ENCODE data around the gene SMCO3. TPM values are rescaled to one million over a fixed set of nuclear protein-coding genes. Genes with fewer than 3 reads are reported as not detected.
A peak's percentile ranks its signal among the peaks of the same experiment; 100 is the strongest.

SMCO3 gene
- total RNA-seq, 2 donors from 2014 or later, result not detected

GRCh38 chr12:14779834-14780233, 34.1 kb downstream of the SMCO3 start:
- no peaks in the 10 kb centered on the region for H3K27me3 Mint-ChIP-seq (ENCODE audit: low read depth)
- no peak overlapping the region for H3K4me3 Mint-ChIP-seq
- no peak for DNase-seq
- H3K4me1 Mint-ChIP-seq (ENCODE audit: low read depth), result peaks cover 24% of the 10 kb centered on the region
- H3K9me3 Mint-ChIP-seq, result no peaks in the 10 kb centered on the region
- no peak for ATAC-seq (replicated peaks in 1 of 2)
- peaks cover 2 to 13% of the 10 kb centered on the region in 2 donors for H3K36me3 Mint-ChIP-seq (ENCODE audit: insufficient read depth in 2 of 2)
- peak overlapping the region; percentile 67 for H3K27ac Mint-ChIP-seq

DNA sequence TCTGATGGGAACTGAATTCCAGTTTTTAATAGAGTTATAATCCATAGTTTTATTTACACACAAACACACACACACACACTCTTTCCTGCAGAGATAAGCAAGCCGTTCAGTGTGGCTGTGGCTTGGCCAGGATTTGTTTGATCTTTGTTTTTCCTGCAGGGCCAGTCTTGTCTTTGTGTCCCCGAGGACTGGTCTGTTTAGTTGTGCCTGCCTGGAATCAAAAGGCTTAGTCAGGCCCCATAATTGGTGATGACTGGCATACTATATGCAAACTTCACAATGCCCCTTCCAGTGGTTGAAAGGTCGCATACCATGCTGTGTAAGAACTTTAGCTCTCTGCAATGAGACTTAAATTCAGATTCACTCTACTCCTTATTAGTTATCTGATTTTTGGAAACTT, 36.7 kb downstream of the SMCO3 start:
- H3K4me3 Mint-ChIP-seq, result no peak overlapping the region

GRCh38 chr12:14776236-14776961, 37.6 kb downstream of the SMCO3 start:
- ATAC-seq (replicated peaks in 1 of 2), result no peak
- Mint-ChIP-seq H3K27ac (peak overlapping the region; percentile 97), H3K27me3 (ENCODE audit: low read depth) (no peaks in the 10 kb centered on the region)

More for the DNA sequence above, 36.7 kb downstream of the SMCO3 start:
- Mint-ChIP-seq H3K36me3 (ENCODE audit: insufficient read depth in 2 of 2) (peaks cover 9 to 11% of the 10 kb centered on the region in 2 donors), H3K27ac (no peak overlapping the region), H3K9me3 (no peaks in the 10 kb centered on the region), H3K27me3 (ENCODE audit: low read depth) (no peaks in the 10 kb centered on the region), H3K4me1 (ENCODE audit: low read depth) (peaks cover 39% of the 10 kb centered on the region)
- no peak for DNase-seq
- ATAC-seq (replicated peaks in 1 of 2), result no peak

DNA sequence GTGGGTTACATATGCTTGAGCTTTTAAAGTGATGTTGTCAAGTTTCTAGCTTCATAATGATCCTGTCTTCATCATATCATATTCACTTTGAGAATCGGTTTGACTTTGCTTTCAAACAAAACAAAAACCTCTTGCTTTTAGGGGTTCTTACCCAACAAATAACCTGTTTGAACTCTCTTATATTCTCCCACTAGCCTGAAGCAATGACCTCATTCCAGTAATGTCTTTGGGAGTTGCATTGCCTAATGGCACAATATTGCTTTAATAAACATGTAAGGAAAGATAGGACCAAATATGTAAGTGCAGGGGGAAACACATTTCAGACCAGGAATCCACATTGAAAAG, 38.4 kb downstream of the SMCO3 start:
- DNase-seq (no peak), ATAC-seq (replicated peaks in 1 of 2) (no peak)
- no peaks in the 10 kb centered on the region for H3K27me3 Mint-ChIP-seq (ENCODE audit: low read depth)
- no peaks in the 10 kb centered on the region for H3K9me3 Mint-ChIP-seq
- peaks cover 12 to 15% of the 10 kb centered on the region in 2 donors for H3K36me3 Mint-ChIP-seq (ENCODE audit: insufficient read depth in 2 of 2)
- H3K27ac Mint-ChIP-seq, result peak overlapping the region; percentile 97
- peak overlapping the region; percentile 99 for H3K4me3 Mint-ChIP-seq
- H3K4me1 Mint-ChIP-seq (ENCODE audit: low read depth), result peaks cover 54% of the 10 kb centered on the region

More at GRCh38 chr12:14776236-14776961, 37.6 kb downstream of the SMCO3 start:
- Mint-ChIP-seq H3K4me1 (ENCODE audit: low read depth) (peaks cover 47% of the 10 kb centered on the region), H3K9me3 (no peaks in the 10 kb centered on the region), H3K4me3 (peak overlapping the region; percentile 99), H3K36me3 (ENCODE audit: insufficient read depth in 2 of 2) (peaks cover 9 to 11% of the 10 kb centered on the region in 2 donors)
- DNase-seq, result no peak

- ATAC-seq (replicated peaks in 1 of 2) (no peak), DNase-seq (peak; percentile 39 to 42)
- peaks cover 15 to 19% of the 10 kb centered on the region in 2 donors for H3K36me3 Mint-ChIP-seq (ENCODE audit: insufficient read depth in 2 of 2)
- H3K4me1 Mint-ChIP-seq (ENCODE audit: low read depth), result peaks cover 54% of the 10 kb centered on the region
- no peaks in the 10 kb centered on the region for H3K27me3 Mint-ChIP-seq (ENCODE audit: low read depth)
- peak overlapping the region; percentile 99 for H3K4me3 Mint-ChIP-seq
- peak overlapping the region; percentile 97 for H3K27ac Mint-ChIP-seq
- H3K9me3 Mint-ChIP-seq, result no peaks in the 10 kb centered on the region
Measured at GRCh38 chr12:14774906-14775635, 38.9 kb downstream of the SMCO3 start.

DNA sequence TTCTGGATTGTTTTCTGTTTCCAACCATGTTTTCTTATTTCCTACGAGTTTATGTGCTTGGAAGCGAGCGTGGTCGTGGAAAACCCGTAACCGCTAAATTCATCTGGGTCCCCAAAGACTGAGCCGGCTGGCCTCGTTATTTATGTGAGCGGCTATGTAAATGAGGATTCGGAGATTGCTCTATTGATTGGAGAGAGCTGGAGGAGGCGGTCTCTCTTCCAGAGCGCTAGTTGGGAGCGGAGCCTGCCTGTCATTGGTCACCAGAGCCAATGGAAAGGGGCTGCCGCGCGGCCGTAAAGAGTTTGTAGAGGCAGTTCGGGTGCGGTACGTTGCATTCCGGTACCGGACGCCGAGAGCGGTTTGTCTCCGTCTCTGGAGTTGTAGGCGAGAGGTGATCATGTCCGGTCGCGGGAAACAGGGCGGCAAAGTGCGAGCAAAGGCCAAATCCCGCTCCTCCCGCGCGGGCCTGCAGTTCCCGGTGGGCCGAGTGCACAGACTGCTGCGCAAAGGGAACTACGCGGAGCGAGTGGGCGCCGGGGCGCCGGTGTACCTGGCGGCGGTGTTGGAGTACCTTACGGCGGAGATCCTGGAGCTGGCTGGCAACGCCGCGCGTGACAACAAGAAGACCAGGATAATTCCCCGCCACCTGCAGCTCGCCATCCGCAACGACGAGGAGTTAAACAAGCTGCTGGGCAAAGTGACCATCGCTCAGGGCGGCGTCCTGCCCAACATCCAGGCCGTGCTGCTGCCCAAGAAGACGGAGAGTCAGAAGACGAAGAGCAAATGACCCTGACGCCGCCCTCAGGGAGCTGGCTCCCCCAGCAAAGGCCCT, 39.7 kb downstream of the SMCO3 start:
- peak overlapping the region; percentile 99 for H3K4me3 Mint-ChIP-seq
- H3K4me1 Mint-ChIP-seq (ENCODE audit: low read depth), result peaks cover 50% of the 10 kb centered on the region
- DNase-seq (peak; percentile 92 to 95), ATAC-seq (replicated peaks in 1 of 2) (peak; percentile 72 to 73)
- no peaks in the 10 kb centered on the region for H3K9me3 Mint-ChIP-seq
- no peaks in the 10 kb centered on the region for H3K27me3 Mint-ChIP-seq (ENCODE audit: low read depth)
- peak overlapping the region; percentile 97 for H3K27ac Mint-ChIP-seq
- peaks cover 15 to 21% of the 10 kb centered on the region in 2 donors for H3K36me3 Mint-ChIP-seq (ENCODE audit: insufficient read depth in 2 of 2)

GRCh38 chr12:14773685-14774073, 40.3 kb downstream of the SMCO3 start:
- DNase-seq, result no peak
- ATAC-seq (replicated peaks in 1 of 2), result peak; percentile 12 to 23
- Mint-ChIP-seq H3K9me3 (no peaks in the 10 kb centered on the region), H3K27me3 (ENCODE audit: low read depth) (no peaks in the 10 kb centered on the region), H3K27ac (peak overlapping the region; percentile 97), H3K4me1 (ENCODE audit: low read depth) (peaks cover 56% of the 10 kb centered on the region), H3K4me3 (peak overlapping the region; percentile 99), H3K36me3 (ENCODE audit: insufficient read depth in 2 of 2) (peaks cover 19 to 27% of the 10 kb centered on the region in 2 donors)

- Mint-ChIP-seq H3K36me3 (ENCODE audit: insufficient read depth in 2 of 2) (peaks cover 19 to 30% of the 10 kb centered on the region in 2 donors), H3K9me3 (no peaks in the 10 kb centered on the region), H3K27me3 (ENCODE audit: low read depth) (no peaks in the 10 kb centered on the region), H3K4me3 (peak overlapping the region; percentile 99), H3K4me1 (ENCODE audit: low read depth) (peaks cover 60% of the 10 kb centered on the region), H3K27ac (peak overlapping the region; percentile 54)
- ATAC-seq (replicated peaks in 1 of 2) (no peak), DNase-seq (no peak)
Measured at GRCh38 chr12:14772946-14773345, 41.0 kb downstream of the SMCO3 start.

DNA sequence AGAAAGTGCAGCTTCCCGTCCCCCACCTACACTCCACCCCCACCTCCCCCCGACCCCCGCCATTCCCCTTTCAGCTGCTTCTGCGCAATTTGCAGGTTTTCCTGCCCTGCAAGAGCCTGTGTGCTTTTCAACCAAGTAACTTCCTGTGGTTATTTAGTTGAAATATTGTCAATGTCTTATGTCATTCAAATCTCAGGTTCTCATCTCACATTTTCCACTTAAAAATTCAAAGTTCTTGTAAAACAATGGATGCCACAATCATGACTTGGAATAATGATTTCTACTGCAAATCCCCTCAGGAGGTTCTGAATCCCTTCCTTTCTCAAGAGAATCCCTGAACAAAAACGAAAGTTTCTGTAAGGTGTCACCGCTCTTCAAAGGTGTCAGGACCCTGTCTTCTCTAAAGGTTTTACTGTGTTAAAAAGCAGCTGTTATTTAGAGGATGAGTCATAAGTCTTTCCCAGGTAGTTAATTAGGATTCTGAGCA, 42.3 kb downstream of the SMCO3 start:
- Mint-ChIP-seq H3K27me3 (ENCODE audit: low read depth) (no peaks in the 10 kb centered on the region), H3K36me3 (ENCODE audit: insufficient read depth in 2 of 2) (peaks cover 25 to 40% of the 10 kb centered on the region in 2 donors), H3K4me1 (ENCODE audit: low read depth) (peaks cover 68% of the 10 kb centered on the region), H3K4me3 (peak overlapping the region; percentile 98 to 99), H3K9me3 (peaks cover 0 to 2% of the 10 kb centered on the region in 2 donors), H3K27ac (peak overlapping the region; percentile 99)
- no peak for DNase-seq
- ATAC-seq (replicated peaks in 1 of 2), result no peak

GRCh38 chr12:14770496-14771461, 43.2 kb downstream of the SMCO3 start:
- peak overlapping the region; percentile 98 to 99 for H3K4me3 Mint-ChIP-seq
- peak; percentile 52 to 53 for ATAC-seq (replicated peaks in 1 of 2)
- H3K27me3 Mint-ChIP-seq (ENCODE audit: low read depth), result no peaks in the 10 kb centered on the region
- peaks cover 2 to 7% of the 10 kb centered on the region in 2 donors for H3K9me3 Mint-ChIP-seq
- DNase-seq, result peak; percentile 94 to 97
- peak overlapping the region; percentile 99 for H3K27ac Mint-ChIP-seq
- H3K36me3 Mint-ChIP-seq (ENCODE audit: insufficient read depth in 2 of 2), result peaks cover 29 to 46% of the 10 kb centered on the region in 2 donors
- peaks cover 64% of the 10 kb centered on the region for H3K4me1 Mint-ChIP-seq (ENCODE audit: low read depth)

DNA sequence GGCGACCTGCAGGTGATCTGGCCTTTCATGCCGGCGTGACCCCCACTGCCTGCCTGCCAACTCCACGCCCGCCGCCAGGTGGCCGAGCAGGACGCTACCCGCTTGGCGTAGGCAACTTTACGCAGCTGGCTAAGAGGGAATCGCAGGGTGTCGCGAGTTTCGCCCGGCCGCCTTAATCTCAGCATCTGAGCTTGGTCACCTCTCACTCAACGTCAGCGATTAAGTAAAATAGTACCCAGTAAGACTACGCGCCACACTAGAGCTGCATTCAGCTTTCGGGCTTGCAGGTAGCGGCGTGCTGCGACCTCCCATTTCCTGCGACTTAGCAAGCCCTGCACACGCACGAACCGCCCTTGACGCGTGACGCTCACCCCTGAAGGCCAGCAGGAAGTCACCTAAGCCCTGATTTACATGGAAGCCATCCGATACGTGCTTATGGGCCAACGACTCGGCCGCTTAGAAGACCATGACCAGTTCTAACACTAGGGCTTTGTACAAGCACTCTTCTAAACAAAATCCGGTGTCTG, 44.0 kb downstream of the SMCO3 start:
- peak overlapping the region; percentile 99 for H3K27ac Mint-ChIP-seq
- peaks cover 62% of the 10 kb centered on the region for H3K4me1 Mint-ChIP-seq (ENCODE audit: low read depth)
- H3K36me3 Mint-ChIP-seq (ENCODE audit: insufficient read depth in 2 of 2), result peaks cover 31 to 48% of the 10 kb centered on the region in 2 donors
- peaks cover 4 to 9% of the 10 kb centered on the region in 2 donors for H3K9me3 Mint-ChIP-seq
- peak overlapping the region; percentile 98 to 99 for H3K4me3 Mint-ChIP-seq
- H3K27me3 Mint-ChIP-seq (ENCODE audit: low read depth), result no peaks in the 10 kb centered on the region
- peak; percentile 90 to 92 for DNase-seq
- ATAC-seq (replicated peaks in 1 of 2), result peak; percentile 41 to 52

Data from activated T-cell treated with anti-CD3 and anti-CD28 coated beads, Interleukin-2, amount 50 U/mL, for 72 hours (primary cell).